ENCODE results near the gene RGS13. TPM values are rescaled to one million over a fixed set of nuclear protein-coding genes. Genes with fewer than 3 reads are reported as not detected.

The RGS13 gene
- polyA plus RNA-seq, 1 donor, result 2.3 TPM

DNA sequence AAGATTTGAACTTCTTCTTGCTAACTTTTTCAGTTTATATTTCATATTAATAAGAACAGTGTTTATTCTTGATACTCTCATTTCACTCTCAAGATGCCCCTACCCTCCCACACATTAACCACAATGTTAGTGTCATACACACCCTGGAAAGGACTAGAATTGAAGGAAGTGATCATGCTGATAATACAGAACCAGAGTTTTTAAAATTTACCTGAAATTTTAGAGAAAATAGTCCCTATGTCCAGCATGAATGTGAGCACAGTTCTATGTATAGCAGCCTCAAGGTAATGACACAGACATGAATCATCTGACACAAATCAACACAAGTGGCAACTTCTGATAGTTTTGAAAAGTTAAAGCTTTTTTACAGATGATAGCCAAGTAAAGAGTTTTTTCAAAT, 34.4 kb upstream of the RGS13 start:
- no peak for DNase-seq
- H3K27ac ChIP-seq (ENCODE audit: low read length), result no peak overlapping the region
- H3K9me3 ChIP-seq (ENCODE audit: control insufficient read depth, low read depth, low read length), result no peaks in the 10 kb centered on the region
- H3K36me3 ChIP-seq (ENCODE audit: control insufficient read depth, insufficient read depth, low read length), result no peaks in the 10 kb centered on the region
- no peak overlapping the region for H3K4me3 ChIP-seq (ENCODE audit: low read length)
- no peaks in the 10 kb centered on the region for H3K27me3 ChIP-seq (ENCODE audit: control insufficient read depth, insufficient read depth, low read length)
- H3K4me1 ChIP-seq (ENCODE audit: control insufficient read depth, insufficient read depth, low read length), result no peaks in the 10 kb centered on the region

DNA sequence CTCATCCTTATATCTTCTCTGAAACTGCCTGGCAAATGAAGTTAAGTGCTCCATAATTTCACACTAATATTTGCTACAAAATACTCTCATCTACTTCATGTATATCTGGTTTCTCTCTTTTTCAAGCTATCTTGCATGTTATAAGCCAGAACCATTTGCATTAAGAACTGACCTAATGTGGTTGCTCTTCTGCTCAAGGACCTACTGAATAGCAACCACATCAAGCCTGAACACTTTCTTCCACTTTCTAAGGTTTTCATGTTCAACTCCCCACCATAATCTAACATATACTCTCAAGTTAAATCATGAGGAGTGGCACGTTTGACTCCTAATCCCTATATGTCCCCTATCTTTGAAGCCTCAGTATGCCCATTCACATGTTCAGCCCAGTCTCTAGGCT, 33.2 kb upstream of the RGS13 start:
- Histone ChIP-seq H3K9me3 (ENCODE audit: control insufficient read depth, low read depth, low read length) (no peaks in the 10 kb centered on the region), H3K27me3 (ENCODE audit: control insufficient read depth, insufficient read depth, low read length) (no peaks in the 10 kb centered on the region), H3K36me3 (ENCODE audit: control insufficient read depth, insufficient read depth, low read length) (no peaks in the 10 kb centered on the region), H3K4me3 (ENCODE audit: low read length) (no peak overlapping the region), H3K27ac (ENCODE audit: low read length) (no peak overlapping the region), H3K4me1 (ENCODE audit: control insufficient read depth, insufficient read depth, low read length) (no peaks in the 10 kb centered on the region)
- no peak for DNase-seq
- WGBS (ENCODE audit: insufficient coverage, low lambda C conversion rate), result no CpG with 5 or more reads among the region's 1 CpG

DNA sequence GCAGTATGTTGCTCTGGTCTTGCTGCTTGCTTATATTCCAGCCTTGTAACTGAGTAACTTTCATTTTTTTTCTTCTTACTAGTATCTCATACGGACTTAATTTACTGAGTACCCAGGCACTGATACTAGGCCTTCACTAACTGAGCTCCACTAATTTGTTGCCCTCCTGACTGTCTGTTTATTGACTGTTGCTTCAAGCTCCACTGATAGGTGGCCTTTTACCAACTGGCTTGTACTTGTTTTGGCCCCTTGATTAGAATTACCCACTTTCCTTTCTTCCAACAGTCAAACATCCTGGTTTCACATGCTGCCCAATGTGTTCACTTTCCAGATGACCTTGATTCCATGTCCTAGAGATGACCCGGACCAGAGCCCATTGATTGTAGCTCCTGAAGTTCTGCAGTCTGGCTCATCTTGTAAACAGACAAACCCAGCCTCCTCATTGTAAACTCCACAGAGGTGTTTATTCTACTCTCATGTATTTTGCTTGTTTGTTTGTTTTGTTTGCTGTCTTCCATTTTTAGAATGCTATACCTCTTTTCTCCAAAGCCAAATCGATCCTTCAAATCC, 32.6 kb upstream of the RGS13 start:
- DNase-seq, result no peak
- no peaks in the 10 kb centered on the region for H3K4me1 ChIP-seq (ENCODE audit: control insufficient read depth, insufficient read depth, low read length)
- 78% methylated on average over 2 of the region's 3 CpGs for WGBS (ENCODE audit: insufficient coverage, low lambda C conversion rate)

DNA sequence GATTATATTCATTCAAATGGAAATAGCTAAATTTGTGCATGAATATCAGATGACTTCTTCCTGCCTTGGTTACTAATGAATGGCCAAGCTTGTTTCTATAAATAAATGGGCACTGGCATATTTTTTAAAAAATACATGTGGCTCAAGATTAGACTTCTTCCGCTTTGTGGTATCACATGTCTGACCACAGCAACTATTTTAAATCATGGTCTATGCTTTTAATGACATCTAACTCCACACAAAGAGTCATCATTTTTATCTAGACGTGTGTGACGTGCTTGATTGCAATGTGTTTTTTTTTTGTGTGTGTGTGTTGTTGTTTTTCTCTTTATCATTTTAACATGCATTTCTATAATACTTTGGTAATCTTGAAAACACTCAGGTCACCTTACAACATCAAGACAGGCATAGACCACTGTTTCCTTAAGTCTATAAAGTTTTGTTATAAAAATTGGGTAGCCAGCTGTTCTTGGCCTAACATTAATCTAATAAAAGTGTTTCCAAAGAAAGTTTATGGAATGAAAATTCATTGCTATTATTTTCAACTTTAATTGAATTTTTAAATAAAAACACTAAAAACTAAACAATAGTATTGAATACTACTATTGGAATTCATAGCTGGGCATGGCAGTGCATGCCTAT, 30.8 kb upstream of the RGS13 start:
- Histone ChIP-seq H3K4me3 (ENCODE audit: low read length) (no peak overlapping the region), H3K36me3 (ENCODE audit: control insufficient read depth, insufficient read depth, low read length) (no peaks in the 10 kb centered on the region), H3K27me3 (ENCODE audit: control insufficient read depth, insufficient read depth, low read length) (no peaks in the 10 kb centered on the region), H3K4me1 (ENCODE audit: control insufficient read depth, insufficient read depth, low read length) (no peaks in the 10 kb centered on the region), H3K9me3 (ENCODE audit: control insufficient read depth, low read depth, low read length) (no peaks in the 10 kb centered on the region), H3K27ac (ENCODE audit: low read length) (no peak overlapping the region)
- DNase-seq, result no peak
- no CpG with 5 or more reads among the region's 3 CpGs for WGBS (ENCODE audit: insufficient coverage, low lambda C conversion rate)

More for the DNA sequence above, 32.6 kb upstream of the RGS13 start:
- no peaks in the 10 kb centered on the region for H3K27me3 ChIP-seq (ENCODE audit: control insufficient read depth, insufficient read depth, low read length)
- no peak overlapping the region for H3K27ac ChIP-seq (ENCODE audit: low read length)
- H3K4me3 ChIP-seq (ENCODE audit: low read length), result no peak overlapping the region
- H3K36me3 ChIP-seq (ENCODE audit: control insufficient read depth, insufficient read depth, low read length), result no peaks in the 10 kb centered on the region
- H3K9me3 ChIP-seq (ENCODE audit: control insufficient read depth, low read depth, low read length), result no peaks in the 10 kb centered on the region

DNA sequence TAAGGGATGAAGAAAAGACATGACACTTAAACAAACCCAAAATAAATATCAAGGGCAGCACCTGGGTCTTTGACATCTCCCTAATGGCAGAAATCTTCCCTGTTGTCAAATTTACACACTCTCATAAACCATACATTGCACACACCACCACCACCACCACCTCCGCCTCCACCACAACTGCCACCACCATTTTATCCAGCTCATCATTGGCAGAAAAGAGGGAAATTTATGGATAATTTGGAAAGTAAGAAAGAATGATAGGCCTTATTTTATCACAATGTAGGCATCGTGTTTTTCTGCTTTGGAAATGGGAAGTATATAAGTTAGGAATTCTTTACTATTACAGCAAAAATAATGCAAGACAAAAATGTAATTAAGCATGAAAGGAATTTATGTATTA, 27.3 kb upstream of the RGS13 start:
- no peaks in the 10 kb centered on the region for H3K36me3 ChIP-seq (ENCODE audit: control insufficient read depth, insufficient read depth, low read length)
- H3K4me3 ChIP-seq (ENCODE audit: low read length), result no peak overlapping the region
- no peaks in the 10 kb centered on the region for H3K9me3 ChIP-seq (ENCODE audit: control insufficient read depth, low read depth, low read length)
- H3K27me3 ChIP-seq (ENCODE audit: control insufficient read depth, insufficient read depth, low read length), result no peaks in the 10 kb centered on the region
- H3K27ac ChIP-seq (ENCODE audit: low read length), result no peak overlapping the region
- H3K4me1 ChIP-seq (ENCODE audit: control insufficient read depth, insufficient read depth, low read length), result no peaks in the 10 kb centered on the region
- no peak for DNase-seq
- WGBS (ENCODE audit: insufficient coverage, low lambda C conversion rate), result 100% methylated on average over 1 of the region's 2 CpGs

DNA sequence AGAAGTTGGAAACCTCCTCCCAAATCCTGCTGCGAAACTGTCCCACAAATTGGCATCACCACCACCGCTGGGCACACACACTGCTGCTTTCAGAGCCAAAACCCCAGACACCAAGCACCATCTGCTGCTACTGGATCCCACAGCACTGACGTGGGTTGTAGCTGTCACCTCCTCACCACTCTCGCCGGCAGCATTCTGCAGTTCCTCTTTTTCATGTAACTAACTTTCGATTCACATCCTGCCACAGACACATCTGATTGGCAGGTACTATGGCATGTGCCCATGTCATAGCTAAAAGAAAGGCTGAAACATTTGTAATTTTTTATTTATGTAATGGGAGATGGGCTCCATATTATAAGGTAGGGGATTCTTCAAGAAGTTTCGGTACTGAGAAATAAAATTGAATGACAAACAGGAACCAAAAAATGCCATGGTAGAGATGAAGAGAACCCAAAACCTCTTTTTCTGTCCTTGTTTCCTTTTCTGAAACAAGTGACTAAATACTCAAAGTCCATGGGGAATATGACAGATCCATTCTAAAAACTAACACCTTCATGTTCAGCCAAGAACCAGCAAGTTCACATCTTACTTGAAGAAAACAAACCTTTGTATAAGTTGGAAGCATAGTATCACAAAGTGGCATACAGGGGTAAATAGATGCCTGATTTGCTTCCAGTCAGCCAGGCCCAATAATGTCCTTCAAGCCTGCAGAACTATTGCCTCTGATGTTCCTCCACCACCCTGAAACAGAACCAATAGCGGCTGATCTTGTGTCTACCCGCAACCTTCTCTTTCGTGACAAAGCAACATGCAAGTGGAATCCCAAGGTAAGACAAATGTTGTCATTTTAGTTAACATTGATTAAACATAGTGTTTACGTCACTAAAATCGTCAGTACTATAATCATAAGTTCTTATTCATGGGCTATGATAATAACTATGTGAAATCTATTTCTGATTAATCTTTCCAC, 26.6 kb upstream of the RGS13 start:
- Histone ChIP-seq H3K27me3 (ENCODE audit: control insufficient read depth, insufficient read depth, low read length) (no peaks in the 10 kb centered on the region), H3K9me3 (ENCODE audit: control insufficient read depth, low read depth, low read length) (no peaks in the 10 kb centered on the region), H3K36me3 (ENCODE audit: control insufficient read depth, insufficient read depth, low read length) (no peaks in the 10 kb centered on the region), H3K4me1 (ENCODE audit: control insufficient read depth, insufficient read depth, low read length) (no peaks in the 10 kb centered on the region), H3K27ac (ENCODE audit: low read length) (no peak overlapping the region), H3K4me3 (ENCODE audit: low read length) (no peak overlapping the region)
- DNase-seq, result peak in 1 of 2 donors; percentile 35
- whole genome bisulfite sequencing (ENCODE audit: insufficient coverage, low lambda C conversion rate), result 96% methylated on average over 4 of the region's 12 CpGs

DNA sequence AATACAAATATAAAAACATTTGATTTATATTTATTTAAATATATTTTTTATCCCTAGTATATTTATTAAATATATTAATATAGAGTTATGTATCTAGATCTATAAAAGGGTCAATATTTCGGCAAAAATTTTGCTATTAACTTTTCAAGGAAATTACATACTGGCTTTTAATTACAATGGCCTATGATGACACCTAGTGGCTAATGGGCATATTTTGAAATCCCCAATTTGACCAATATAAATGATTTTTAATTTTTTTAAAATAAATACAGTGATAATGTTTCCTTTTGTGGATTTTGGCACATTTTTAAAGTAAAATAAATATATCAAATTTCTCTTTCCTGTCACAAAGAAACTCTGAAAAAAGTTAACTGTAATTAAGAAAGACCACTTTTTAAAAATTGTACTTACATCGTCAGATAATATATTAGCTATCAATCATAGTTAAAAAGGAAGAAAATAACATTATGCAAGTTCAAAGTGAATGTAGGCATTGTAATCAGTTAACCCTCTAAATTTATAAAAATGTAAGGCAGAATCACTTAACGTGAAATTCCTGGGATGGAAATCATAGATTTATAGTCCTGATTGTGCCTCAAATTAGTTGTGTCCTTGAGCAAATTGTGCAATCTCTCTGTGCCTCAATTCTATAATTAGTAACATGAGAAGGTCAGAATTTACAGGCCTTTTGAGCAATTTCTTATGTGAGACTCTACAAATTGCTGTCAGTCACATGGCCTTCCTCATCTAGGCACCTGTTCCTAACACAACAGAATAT, 25.6 kb upstream of the RGS13 start:
- DNase-seq, result peak; percentile 43 to 61
- Histone ChIP-seq H3K4me1 (ENCODE audit: control insufficient read depth, insufficient read depth, low read length) (no peaks in the 10 kb centered on the region), H3K36me3 (ENCODE audit: control insufficient read depth, insufficient read depth, low read length) (no peaks in the 10 kb centered on the region), H3K9me3 (ENCODE audit: control insufficient read depth, low read depth, low read length) (no peaks in the 10 kb centered on the region), H3K27ac (ENCODE audit: low read length) (peak overlapping the region; percentile 54), H3K27me3 (ENCODE audit: control insufficient read depth, insufficient read depth, low read length) (no peaks in the 10 kb centered on the region), H3K4me3 (ENCODE audit: low read length) (no peak overlapping the region)
- 67% methylated on average over 1 of the region's 3 CpGs for WGBS (ENCODE audit: insufficient coverage, low lambda C conversion rate)

DNA sequence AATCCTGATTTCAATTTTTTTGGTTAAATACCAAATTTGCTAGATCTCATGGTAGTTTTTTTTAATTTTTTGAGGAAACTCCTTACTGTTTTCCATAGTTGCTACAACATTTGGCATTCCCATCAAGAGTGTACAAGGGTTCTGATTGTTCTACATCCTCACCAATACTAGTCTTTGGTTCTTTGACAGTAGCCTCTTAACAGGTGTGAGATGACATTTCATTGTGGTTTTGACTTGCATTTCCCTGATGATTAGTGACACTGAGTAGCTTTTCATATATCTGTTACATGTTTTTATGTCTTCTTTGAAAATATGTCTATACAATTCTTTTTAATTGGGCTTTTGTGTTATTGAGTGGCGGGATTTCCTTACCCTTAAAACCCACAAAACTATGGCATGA, 20.9 kb upstream of the RGS13 start:
- WGBS (ENCODE audit: insufficient coverage, low lambda C conversion rate), result 86% methylated on average over 1 of the region's 1 CpG

DNA sequence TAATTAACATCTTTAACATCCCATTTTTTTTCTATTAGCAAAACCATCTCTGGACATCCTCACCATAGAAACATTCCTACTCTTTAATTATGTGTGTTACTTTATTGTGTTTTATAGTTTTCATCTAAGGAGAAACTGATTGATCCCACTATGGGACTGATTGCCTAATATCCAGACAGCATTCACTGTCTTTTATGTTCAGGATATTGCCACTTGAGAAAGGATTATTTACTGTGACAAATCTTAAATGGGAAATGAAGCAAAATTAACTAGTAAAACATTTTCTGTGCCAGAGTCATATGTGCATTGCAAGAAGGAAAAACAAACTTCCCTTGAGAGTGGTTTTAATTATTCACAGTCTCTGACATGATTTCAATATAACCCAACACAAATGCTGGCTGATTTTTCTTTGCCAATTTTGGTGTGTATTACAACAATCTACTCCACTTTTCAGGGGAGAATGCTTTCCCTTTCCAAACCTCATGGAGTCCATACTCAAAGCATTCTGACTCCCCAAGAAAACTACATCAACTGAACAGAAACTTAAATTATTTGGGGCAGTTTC, 15.8 kb upstream of the RGS13 start:
- DNase-seq, result no peak
- Histone ChIP-seq H3K27ac (ENCODE audit: low read length) (no peak overlapping the region), H3K4me3 (ENCODE audit: low read length) (no peak overlapping the region), H3K27me3 (ENCODE audit: control insufficient read depth, insufficient read depth, low read length) (no peaks in the 10 kb centered on the region), H3K4me1 (ENCODE audit: control insufficient read depth, insufficient read depth, low read length) (no peaks in the 10 kb centered on the region), H3K36me3 (ENCODE audit: control insufficient read depth, insufficient read depth, low read length) (no peaks in the 10 kb centered on the region), H3K9me3 (ENCODE audit: control insufficient read depth, low read depth, low read length) (no peaks in the 10 kb centered on the region)

More for the DNA sequence above, 20.9 kb upstream of the RGS13 start:
- H3K27me3 ChIP-seq (ENCODE audit: control insufficient read depth, insufficient read depth, low read length), result no peaks in the 10 kb centered on the region
- H3K4me3 ChIP-seq (ENCODE audit: low read length), result no peak overlapping the region
- no peaks in the 10 kb centered on the region for H3K9me3 ChIP-seq (ENCODE audit: control insufficient read depth, low read depth, low read length)
- H3K4me1 ChIP-seq (ENCODE audit: control insufficient read depth, insufficient read depth, low read length), result no peaks in the 10 kb centered on the region
- no peak overlapping the region for H3K27ac ChIP-seq (ENCODE audit: low read length)
- DNase-seq, result no peak
- no peaks in the 10 kb centered on the region for H3K36me3 ChIP-seq (ENCODE audit: control insufficient read depth, insufficient read depth, low read length)
